GM04503 (cell line): Measurements from ENCODE around the gene SEC24D.

Source experiments
- DNase-seq: peaks from one replicate; pipeline ENCODE4 v3.0.0-alpha.2; 2012; ENCODE audit warnings: low read depth

SEC24D gene

DNA sequence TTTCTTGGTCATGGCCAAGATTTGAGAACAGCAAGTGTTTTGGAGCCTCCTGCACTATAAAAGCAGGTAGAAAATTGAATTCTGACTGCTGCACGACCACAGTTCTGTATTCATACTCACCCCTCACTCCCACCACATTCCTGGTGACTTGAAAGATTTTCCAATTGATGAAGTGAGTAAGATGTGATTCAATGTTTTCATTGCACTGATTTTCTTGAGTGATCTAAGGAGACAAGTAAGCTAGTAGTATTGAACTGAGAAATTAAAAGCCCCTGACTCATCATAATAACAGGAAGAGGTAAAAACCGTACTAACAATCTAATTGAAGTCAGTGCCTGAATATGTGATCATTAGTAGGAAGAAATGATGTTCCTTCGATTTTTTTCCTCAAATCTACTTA, 6.1 kb upstream of the SEC24D start:
- DNase-seq = no peak

GRCh38 chr4:118839221-118839927, 3.4 kb upstream of the SEC24D start:
- DNase-seq = no peak

DNA sequence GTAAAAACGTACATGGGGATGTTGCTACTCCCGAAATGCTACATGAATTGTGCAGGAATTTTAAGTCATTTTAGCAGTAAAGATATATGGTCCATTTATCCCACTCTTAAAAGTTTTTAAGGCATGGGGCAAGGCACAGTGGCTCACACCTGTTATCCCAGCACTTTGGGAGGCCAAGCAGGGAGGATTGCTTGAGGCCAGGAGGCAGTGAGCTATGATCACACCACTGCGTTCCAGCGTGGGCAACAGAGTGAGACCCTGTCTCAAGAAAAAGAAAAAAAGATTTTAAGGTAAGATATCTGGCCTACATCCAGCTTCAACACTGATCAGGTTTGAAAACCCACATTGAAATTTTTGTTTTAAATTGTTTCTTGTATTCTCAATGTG, 1.2 kb upstream of the SEC24D start:
- no peak for DNase-seq

- no peak for DNase-seq
Observed at GRCh38 chr4:118836301-118837120, 585 bp upstream of the SEC24D start.

- DNase-seq = peak; percentile 84
Observed at GRCh38 chr4:118834960-118835569, 861 bp downstream of the SEC24D start.

GRCh38 chr4:118834070-118834469, 1.9 kb downstream of the SEC24D start:
- DNase-seq = no peak

DNA sequence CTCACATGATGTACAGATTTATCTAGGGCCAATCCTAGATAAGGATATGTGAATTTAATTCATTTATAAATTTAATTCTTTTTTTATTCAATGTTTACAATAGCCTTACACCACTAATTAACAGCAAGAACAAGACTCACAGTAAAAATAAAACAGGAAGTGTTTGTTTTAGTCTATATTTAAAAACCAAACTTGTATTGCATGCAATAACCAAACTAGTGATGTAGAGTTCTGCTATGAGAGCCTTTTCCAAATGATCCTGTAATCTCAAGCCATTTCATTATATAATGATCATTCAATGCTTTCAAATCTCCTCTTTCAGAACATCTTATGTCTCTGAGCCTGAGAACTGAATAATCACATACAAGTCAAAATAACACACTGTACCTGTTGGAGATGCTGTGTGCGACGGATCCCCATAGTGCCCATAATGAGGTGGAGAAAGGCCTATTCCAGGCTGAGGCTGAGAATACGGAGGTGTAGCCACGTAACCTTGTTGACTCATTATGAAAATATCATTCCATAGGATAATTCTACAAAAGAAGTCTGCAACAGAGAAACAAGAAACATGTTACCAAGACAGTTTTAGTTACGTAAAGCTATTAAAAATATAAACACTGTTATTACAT, 2.6 kb downstream of the SEC24D start:
- no peak for DNase-seq

DNA sequence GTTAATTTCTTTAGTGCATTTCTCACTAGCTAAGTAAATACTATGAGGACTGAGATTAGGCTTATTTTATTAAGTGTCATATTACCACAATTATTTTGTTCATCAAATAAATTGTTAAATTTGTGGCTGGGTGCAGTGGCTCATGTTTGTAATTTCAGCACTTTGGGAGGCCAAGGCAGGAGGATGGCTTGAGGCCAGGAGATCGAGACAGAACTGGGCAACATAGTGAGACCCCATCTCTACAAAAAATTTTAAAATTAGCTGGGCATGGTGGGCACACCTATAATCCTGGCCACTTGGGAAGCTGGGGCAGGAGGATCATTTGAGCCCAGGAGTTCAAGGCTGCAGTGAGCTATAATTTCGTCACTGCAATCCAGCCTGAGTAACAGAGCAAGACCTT, 6.8 kb downstream of the SEC24D start:
- DNase-seq = no peak

GRCh38 chr4:118826723-118827444, 9.0 kb downstream of the SEC24D start:
- no peak for DNase-seq

DNA sequence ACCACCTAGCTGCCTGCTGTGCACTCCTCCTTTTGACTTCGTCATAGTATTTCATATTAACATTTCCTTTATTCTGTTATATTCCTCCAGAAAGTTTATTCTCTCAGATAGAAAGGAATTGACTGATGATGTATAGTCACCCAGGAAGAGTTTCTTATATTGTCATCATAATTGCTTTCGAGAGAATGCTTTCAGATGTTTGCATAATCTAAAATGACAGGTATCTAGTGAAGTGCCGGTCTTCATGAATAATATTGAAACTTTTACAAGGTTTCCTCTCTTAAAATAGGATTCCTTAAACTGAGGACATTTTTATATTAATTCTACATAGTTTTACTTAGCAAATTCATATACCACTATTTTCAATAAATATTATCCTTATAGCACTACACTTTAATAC, 10.1 kb downstream of the SEC24D start:
- DNase-seq = no peak

- no peak for DNase-seq
Observed at GRCh38 chr4:118824141-118824540, 11.8 kb downstream of the SEC24D start.

DNA sequence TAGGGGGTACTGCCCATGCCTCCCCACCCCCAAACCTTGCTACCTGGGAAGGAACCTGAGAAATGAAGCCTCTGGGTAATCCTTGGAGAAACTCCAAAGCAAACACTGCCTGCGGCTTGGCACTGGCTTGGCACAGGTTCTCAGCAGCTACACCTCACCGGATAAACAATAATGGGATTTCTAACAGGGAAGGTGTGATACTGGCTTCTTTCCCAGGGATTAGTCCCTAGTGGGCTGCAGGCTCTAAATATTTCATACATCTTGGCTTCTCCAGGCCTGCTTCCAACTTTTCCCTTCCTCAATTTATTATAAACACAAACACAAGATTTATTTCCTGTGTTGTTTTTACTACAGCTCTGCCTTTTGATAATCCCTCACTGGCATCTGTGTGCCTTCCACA, 12.5 kb downstream of the SEC24D start:
- DNase-seq = no peak

DNA sequence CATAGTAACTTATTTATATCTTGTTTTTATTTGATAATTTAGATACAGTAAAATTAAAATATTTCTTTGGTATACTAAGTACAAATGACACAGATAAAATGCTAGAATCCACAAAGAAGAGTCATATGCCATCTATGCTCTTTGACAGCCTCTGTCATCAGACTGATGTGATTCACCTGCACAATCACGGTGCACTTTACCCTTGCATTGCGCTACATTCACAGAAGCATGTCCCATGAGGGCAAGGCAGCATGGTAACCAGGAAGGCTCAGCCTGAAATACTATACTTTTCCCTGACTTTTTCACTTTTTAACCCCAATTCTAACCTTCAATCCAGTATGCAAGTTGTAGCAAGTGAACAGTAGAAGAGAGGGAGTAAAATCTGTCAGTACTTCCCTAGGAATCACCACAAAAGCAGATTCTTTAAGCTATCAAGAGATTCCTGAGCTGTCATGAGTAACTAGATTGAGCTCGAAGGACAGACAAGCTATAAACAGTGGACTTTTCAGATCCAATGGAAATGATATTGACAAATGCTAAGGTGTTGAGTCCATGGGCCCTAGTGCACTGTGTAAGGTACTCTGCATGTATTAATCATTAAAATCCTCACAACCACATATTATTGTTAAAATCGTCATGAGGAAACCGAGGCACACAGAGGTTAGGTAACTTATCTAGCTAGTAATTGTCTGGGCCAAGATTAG, 14.2 kb downstream of the SEC24D start:
- no peak for DNase-seq

DNA sequence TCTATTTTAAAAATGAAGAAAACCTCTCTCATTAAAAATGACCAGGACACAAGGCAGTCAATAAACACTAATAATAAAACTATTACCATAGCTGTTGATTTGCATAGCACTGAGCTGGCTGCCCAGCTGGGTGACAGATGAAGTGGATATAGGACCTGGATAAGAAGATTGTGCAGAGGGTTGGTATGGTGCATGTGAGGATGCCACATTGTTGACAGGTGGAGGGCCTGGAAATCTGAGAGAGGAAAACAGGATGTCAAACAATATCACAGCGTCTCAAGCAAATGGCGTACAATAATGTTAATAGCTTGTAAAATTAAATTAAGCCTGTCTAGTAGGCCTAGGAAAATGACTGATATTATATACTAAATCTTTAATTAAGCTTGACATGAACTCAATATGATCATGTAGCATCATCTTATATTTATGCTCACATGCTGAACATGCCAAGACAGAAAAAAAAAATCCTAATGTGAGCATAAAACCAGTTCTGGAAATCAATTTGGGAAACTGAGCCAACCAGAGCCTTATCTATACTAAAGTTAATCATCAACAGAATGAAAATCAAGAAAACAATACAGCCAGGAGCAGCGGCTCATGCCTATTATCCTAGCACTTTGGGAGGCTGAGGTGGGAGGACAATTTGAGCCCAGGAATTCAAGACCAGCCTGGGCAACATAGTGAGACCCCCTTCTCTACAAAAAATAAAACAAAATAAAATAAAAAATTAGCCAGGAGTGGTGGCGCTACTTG, 18.6 kb downstream of the SEC24D start:
- DNase-seq = no peak

GRCh38 chr4:118816538-118817177, 19.3 kb downstream of the SEC24D start:
- no peak for DNase-seq

- DNase-seq = no peak
Observed at GRCh38 chr4:118814891-118815290, 21.0 kb downstream of the SEC24D start.

DNA sequence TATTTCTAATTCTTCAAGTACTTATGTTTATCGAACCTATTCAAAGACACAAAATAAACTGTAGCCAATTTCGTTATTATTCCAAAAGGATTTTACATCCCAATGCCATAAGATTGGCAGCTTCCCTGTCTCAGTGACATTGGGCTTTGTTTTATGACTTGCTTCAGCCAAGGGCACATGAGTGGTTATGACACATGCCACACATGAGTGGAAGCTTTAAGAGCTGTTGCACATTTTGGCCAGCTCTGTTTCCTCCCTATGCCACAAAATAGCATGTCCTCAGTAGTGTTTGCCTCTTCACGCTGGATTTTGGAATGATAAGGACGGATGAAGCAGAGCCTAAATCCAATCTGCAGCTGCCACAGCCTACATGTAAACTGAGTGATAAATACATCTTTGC, 21.9 kb downstream of the SEC24D start:
- no peak for DNase-seq

DNA sequence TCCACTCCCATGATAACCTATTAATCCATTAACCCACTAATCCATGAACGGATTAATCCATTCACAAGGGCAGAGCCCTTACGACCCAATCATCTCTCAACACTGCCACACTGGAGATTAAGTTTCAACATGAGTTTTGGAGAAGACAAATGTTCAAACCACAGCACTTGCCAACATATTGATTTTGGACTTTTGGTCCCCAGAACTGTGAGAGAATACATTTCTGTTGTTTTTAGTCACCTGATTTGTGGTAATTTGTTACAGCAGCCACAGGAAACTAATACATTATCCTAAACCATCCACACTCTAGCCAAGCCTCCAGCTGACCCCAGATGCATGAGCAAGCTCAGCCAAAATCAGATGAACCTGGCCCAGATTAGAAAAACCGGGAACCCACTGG, 22.4 kb downstream of the SEC24D start:
- DNase-seq = no peak

DNA sequence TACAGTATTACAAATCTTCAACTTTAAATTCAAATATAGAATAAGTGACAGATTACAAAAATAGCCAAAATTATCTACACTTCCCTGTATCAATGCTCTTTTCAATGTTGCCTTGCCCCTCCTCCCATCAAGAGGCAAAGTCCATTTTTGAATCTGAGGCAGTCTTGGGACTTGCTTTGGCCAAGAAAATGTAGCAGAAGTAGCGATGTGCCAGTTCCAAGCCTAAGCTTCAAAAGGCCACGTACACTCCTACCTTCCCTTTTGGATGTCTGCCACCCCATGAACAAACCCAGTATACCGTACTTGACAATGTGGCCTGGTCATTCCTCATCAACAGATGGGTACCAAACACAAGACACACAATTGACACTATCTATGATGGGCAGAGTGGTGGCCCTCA, 24.1 kb downstream of the SEC24D start:
- DNase-seq = no peak
